HL-60 (cell line): ENCODE results near the gene KLF16.

ENCODE experiments used
- DNase-seq, 2 experiments: peaks; one replicate each; pipeline ENCODE4 v3.0.0-alpha.2; 2010 to 2020; ENCODE audit warnings: low read depth in 1 of 2, low spot score in 1 of 2
- H3K27ac ChIP-seq: fragments of 250-450 bp; sonication (Bioruptor Pico); replicated peaks from 2 replicates; pipeline ENCODE4 v1.5.1; 2020; ENCODE audit warnings: mild to moderate bottlenecking, moderate library complexity
- H3K27me3 ChIP-seq: fragments of 250-450 bp; sonication (Bioruptor Pico); 2 replicates; pipeline ENCODE4 v1.5.1; 2021; ENCODE audit warnings: mild to moderate bottlenecking, moderate library complexity; ENCODE audit not compliant: insufficient read depth, poor library complexity, severe bottlenecking
- H3K4me3 ChIP-seq: replicated peaks from 2 replicates; pipeline ENCODE4 v1.5.1; 2011; ENCODE audit warnings: mild to moderate bottlenecking, control low read depth, low read length; ENCODE audit not compliant: insufficient read depth
- CTCF ChIP-seq: IDR thresholded peaks from one replicate; pipeline ENCODE4 v1.5.1; 2011; ENCODE audit warnings: low read length, control low read depth, inconsistent platforms; ENCODE audit not compliant: insufficient read depth
- GABPA ChIP-seq: IDR thresholded peaks from 2 replicates; pipeline ENCODE4 v1.6.1; 2012; ENCODE audit warnings: low read depth
- POLR2AphosphoS5 ChIP-seq: IDR thresholded peaks from 2 replicates; pipeline ENCODE4 v1.6.1; 2012; ENCODE audit warnings: low read depth
- REST ChIP-seq: IDR thresholded peaks from 2 replicates; pipeline ENCODE4 v1.6.1; 2012; ENCODE audit warnings: low read depth; ENCODE audit not compliant: insufficient replicate concordance
- SPI1 ChIP-seq: IDR thresholded peaks from 2 replicates; pipeline ENCODE4 v1.6.1; 2012; ENCODE audit warnings: low read depth, mild to moderate bottlenecking, borderline replicate concordance

The KLF16 gene

GRCh38 chr19:1911098-1911497, 47.7 kb upstream of the KLF16 start:
- Histone ChIP-seq H3K27me3 (no peaks in the 10 kb centered on the region), H3K4me3 (no peak overlapping the region), H3K27ac (no peak overlapping the region)
- DNase-seq, result no peak
- TF ChIP-seq CTCF (no peak), POLR2AphosphoS5 (no peak), SPI1 (no peak), REST (no peak), GABPA (no peak)

GRCh38 chr19:1910177-1910576, 46.8 kb upstream of the KLF16 start:
- no peak for DNase-seq
- no peak overlapping the region for H3K27ac ChIP-seq
- H3K4me3 ChIP-seq, result no peak overlapping the region
- TF ChIP-seq REST (no peak), SPI1 (no peak), CTCF (no peak)
- no peaks in the 10 kb centered on the region for H3K27me3 ChIP-seq

GRCh38 chr19:1909761-1910080, 46.3 kb upstream of the KLF16 start:
- DNase-seq, result no peak
- no peak overlapping the region for H3K4me3 ChIP-seq
- no peak overlapping the region for H3K27ac ChIP-seq
- TF ChIP-seq POLR2AphosphoS5, result no peak
- no peak for TF ChIP-seq GABPA
- no peak for TF ChIP-seq SPI1
- no peaks in the 10 kb centered on the region for H3K27me3 ChIP-seq

DNA sequence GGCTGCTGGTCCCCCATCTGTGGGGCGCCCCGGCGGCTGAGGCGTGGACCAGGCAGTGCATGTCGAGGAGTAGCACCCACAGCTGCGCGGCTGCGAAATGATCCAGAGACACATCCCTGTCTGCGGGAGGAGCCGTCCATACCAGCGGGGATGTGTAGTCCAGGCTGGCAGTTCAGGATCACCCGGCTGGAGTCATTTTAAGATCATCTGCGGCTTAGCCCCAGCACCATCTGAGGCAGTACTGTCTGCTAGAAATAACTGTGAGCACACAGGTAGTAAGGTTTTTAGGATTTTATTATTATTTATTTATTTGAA, 44.9 kb upstream of the KLF16 start:
- TF ChIP-seq REST (no peak), POLR2AphosphoS5 (no peak), SPI1 (no peak), GABPA (no peak), CTCF (no peak)
- no peak for DNase-seq
- Histone ChIP-seq H3K4me3 (no peak overlapping the region), H3K27ac (no peak overlapping the region), H3K27me3 (no peaks in the 10 kb centered on the region)
